Activated T-cell treated with anti-CD3 and anti-CD28 coated beads for 48 hours (primary cell): ENCODE results near the gene UCN.
"Not testable (repeated sequence)": the region's sequence is repeated elsewhere in the genome, so short reads cannot be mapped to it uniquely, and the experiment has no call there.

Experiments
- DNase-seq: peaks from one replicate; pipeline ENCODE4 v3.0.0-alpha.2; 2020; ENCODE audit warnings: low read depth

UCN gene

DNA sequence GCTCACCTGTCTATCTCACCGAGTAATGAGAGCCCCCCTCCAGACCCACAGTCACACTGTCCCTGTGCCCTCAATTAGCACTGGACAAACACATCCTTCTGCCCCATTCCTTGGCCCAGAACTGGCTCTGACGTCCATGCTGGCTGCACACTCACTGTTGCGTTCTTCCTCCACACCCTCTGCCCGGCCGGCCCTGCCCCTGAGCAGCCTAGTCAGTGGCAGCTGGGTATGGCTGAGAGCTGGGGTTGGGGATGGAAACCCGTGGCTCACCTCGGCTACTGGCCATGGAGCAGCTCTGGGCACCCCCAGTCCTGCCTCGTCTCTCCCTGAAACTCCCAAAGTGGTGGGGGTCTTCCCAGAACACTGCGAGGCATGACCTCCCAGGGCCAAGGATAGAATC is 6.5 kb upstream of the UCN start:
- DNase-seq = no peak

DNA sequence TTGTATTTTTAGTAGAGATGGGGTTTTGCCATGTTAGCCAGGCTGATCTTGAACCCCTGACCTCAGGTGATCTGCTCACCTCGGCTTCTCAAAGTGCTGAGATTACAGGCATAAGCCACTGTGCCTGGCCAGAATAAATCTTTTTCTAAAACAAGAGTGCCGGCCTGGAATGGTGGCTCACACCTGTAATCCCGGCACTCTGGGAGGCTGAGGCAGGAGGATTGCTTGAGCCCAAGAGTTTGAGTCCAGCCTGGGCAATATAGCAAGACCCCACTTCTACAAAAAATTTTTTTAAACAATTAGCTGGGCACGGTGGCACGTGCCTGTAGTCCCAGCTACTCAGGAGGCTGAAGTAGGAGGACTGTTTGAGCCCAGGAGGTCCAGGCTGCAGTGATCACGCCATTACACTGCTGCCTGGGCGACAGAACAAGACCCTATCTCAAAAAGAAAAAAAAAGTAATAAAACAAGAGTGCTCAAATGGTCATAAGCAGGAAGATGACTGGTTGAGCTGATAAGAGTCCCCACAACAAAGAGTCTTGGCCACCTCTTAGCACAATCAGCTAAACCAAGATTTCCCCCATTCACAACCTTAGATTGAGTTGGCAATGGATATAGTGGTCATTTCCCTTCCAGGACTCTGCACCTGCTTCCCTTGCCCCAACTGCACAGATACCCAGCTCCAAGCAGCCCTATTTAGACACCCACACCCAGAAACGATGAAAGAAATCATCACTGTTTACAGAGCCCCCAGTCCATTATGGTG is 5.8 kb upstream of the UCN start:
- DNase-seq = no peak

GRCh38 chr2:27312152-27312551 is 3.9 kb upstream of the UCN start:
- DNase-seq = no peak

DNA sequence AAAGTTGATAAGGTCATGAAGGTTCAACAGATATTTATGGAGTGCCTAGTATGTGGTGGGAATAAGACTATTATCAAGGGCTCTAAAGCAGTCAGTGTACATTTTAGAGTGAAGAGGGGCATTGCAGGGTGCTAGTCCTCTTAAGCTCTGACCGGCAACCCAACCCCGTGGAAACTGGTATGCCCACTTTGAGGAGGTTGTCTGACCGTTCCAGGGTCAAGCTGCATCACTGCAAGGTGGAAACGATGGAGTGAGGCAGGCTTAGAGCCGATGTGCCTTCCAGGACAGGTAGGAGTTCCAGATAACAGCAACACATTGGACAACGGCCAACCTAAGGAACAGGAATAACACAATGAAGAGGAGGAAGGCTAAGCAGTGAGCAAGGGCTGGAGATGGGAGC is 1.4 kb upstream of the UCN start:
- DNase-seq = no peak

DNA sequence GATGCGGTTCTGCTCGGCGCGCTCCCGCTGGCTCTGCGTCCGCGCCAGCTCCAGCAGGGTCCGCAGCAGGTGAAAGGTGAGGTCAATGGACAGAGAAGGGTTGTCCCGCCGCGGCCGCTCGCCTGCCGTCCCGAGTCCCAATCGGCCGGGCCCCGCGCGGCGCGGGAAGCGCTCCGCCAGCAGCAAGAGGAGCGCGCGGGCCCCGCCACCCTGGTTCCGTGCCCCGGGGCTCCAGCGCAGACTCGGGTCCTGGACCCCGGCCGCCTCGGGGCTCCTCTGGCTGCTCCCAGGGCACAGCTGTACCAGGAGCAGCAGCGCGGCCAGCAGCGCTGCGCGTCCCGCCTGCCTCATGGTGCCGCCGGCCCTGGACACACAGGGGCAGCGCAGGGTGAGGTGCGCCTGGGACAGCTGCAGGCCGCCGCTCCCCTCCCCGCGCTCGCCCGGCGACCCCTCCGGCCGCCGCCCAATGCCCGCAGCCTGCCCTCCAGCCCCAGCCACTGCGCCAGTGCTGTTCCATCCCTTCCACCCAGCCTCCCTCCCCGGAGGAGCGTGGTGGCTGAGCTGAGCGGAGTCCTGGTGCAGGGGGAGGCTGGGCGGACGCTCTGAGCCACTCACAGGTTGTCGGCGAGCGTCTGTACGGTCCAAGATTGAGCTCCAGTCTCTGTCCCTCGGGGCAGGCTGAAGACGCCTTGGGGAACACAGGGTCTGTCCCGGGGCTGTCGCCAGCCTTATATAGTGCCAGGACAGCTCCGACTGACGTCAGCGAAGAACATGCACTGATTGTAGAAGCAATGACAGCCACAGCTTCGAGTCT is 493 bp downstream of the UCN start:
- DNase-seq = no peak

DNA sequence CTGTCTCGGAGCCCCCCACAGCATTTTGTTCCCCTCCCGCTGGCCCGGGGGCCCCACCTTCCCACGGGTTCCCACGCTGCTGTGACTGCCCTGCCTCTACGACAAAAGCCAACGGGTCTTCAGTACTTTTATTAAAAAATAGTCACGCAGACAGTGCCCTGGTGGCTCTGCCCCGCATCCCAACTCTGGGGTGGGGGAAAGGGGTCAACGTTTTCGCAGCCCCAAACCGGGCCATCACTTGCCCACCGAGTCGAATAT is 1.0 kb downstream of the UCN start:
- DNase-seq = no peak

- no peak for DNase-seq
Observed at GRCh38 chr2:27306573-27307286, 1.5 kb downstream of the UCN start.

DNA sequence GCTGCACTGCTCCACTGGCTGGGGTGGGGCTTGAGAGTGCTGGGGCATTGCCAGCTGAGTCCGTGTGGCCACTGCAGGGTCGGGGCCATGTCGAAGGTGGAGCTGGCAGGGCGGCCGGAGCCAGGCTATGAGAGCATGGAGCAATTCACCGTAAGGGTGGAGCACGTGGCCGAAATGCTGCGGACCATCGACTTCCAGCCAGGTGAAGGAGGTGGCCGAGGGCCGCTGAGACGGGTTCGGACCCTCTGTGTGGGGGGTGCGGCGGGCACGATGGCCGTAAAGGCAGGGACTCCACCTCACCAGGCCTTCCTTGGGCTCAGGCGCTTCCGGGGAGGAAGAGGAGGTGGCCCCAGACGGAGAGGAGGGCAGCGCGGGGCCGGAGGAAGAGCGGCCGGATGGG is 2.1 kb downstream of the UCN start:
- no peak for DNase-seq

- DNase-seq = no peak
Observed at GRCh38 chr2:27305516-27305915, 2.7 kb downstream of the UCN start.

GRCh38 chr2:27304488-27305240 is 3.6 kb downstream of the UCN start:
- no peak for DNase-seq

- no peak for DNase-seq
Observed at GRCh38 chr2:27303093-27304025, 4.9 kb downstream of the UCN start.

- DNase-seq = not testable (repeated sequence)
Observed at GRCh38 chr2:27300606-27301005, 7.6 kb downstream of the UCN start.

- no peak for DNase-seq
Observed at GRCh38 chr2:27298391-27299080, 9.7 kb downstream of the UCN start.

DNA sequence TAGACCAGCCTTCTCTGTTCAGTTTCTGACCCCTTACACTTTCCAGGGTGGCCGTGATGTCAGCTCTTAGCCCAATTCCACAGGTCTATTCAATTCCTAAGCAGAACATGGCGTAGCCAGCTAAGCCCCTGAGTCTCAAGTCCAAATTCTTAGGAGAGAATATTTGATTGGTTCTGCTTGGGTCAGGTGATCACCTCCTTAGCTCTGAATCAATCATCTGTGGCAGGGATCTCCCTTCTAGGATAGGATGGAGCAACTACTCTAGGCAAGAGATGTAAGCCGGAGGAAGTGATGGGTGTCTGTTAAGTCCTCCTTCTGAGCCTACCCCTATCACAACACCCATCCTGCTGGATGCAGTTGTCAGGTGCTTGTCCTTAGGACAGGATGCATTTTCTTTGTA is 11.1 kb downstream of the UCN start:
- DNase-seq = no peak

DNA sequence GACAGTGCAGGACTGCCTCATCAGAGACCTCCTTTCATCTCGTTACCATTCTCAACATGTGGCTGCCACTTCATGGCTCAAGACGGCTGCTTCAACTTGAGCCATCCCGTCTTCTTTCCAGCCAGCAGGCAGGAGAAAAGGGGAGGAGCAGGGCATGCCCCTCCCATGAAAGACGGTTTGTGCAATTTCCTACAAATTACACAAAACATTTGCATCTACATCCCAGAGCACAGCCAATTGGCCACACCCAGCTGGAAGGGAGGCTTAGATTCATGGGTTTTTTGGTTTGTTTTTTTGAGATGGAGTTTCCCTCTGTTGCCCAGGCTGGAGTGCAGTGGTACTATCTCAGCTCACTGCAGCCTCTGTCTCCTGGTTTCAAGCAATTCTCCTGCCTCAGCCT is 11.8 kb downstream of the UCN start:
- DNase-seq = no peak

GRCh38 chr2:27294928-27295327 is 13.3 kb downstream of the UCN start:
- DNase-seq = no peak

- DNase-seq = no peak
Observed at GRCh38 chr2:27291865-27292264, 16.4 kb downstream of the UCN start.

DNA sequence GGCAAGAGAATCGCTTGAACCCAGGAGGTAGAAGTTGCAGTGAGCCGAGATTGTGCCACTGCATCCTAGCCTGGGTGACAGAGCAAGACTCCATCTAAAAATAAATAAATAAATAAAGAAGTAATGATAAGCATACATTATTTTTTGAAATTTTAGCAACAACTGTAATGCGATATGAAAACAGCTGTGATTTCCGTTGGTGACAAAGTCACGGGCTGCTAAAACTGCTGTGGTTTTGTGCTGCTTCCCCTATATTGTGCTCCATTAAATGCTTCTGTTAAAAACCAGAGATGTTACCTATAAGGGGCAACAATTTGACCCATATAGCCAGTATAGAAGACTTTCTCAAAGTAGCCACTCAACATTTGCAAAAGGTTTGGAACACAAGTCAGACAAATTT is 17.7 kb downstream of the UCN start:
- no peak for DNase-seq

DNA sequence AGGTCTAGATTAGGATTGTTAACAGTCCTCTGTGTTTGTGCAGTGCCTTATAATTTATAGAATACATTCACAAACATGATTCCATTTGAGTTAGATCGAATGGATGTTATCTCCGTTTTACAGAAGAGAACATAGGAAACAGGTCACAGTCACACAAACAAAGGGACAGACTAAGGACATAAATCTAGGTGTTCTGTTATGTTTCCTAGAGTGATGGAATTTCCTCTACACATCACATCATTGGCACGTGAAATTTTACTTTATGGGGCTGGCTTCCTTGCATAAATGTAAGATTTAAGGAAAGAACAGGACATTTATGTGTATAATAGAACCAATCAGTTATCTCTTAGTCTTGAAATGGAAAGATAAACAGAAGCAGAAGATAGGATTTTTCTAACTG is 19.6 kb downstream of the UCN start:
- DNase-seq = no peak

DNA sequence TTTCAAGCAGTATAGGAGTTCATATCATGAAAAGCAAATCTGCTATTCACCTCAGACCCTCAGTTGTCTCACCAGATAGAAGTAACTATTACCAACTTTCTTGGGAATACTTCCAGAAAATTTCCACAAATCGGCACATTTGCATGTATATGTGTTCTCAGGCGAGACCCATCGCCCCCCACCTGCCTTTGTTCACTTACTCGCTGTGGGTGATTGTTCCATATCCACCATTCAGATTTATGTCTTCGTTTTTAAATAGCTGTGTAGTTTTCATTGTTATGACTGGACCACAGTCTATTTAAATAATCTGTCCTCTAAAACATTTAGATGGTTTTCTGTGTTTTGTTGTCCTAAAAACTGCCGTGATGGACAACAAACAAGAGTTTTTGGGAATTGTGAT is 22.8 kb downstream of the UCN start:
- DNase-seq = no peak

- DNase-seq = no peak
Observed at GRCh38 chr2:27284996-27285395, 23.2 kb downstream of the UCN start.
